ENCODE results near the gene PAPPA2. TPM values are rescaled to one million over a fixed set of nuclear protein-coding genes. Genes with fewer than 3 reads are reported as not detected.

The PAPPA2 gene
- total RNA-seq, 2 donors from 2014 or later = 1.3 TPM; not detected in 1

DNA sequence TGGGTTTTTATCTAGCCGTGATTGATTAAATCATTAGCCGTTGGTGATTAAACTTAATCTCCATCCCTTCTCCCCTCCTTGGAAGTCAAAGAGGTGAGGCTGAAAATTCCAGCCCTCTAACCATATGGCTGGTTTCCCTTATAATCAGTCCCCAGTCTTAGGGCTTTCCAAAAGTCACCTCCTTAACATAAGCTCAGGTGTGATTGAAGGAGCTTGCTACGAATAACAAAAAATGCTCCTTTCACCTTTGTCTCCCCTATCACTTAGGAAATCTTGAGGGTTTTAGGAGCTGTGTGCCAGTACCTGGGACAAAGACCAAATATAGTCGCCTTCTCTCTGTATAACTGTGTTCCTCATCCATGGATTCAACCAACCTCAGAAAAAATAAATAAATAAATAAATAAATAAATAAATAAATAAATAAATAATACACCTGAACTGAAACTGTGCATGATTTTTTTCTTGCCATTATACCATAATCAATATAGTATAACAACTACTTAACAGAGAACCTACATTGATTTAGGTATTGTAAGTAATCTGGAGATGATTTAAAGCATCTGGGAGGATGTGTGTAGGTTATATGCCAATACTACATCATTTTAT, 82.2 kb downstream of the PAPPA2 start:
- no peak overlapping the region for H3K9ac ChIP-seq (ENCODE audit: extremely low read depth, low read length, poor library complexity, severe bottlenecking)
- no peak overlapping the region for H3K27ac ChIP-seq (ENCODE audit: low read depth, low read length)
- H3K4me3 ChIP-seq (ENCODE audit: low read length) = no peak overlapping the region
- H3K4me1 ChIP-seq (ENCODE audit: control insufficient read depth, insufficient read depth, low read length) = no peaks in the 10 kb centered on the region
- no peaks in the 10 kb centered on the region for H3K27me3 ChIP-seq (ENCODE audit: control insufficient read depth, insufficient read depth, low read length, poor library complexity, severe bottlenecking)
- no peak for DNase-seq
- Mint-ChIP-seq H3K4me1 (no peaks in the 10 kb centered on the region), H3K27me3 (ENCODE audit: insufficient read depth) (no peaks in the 10 kb centered on the region), H3K36me3 (ENCODE audit: low read depth) (no peaks in the 10 kb centered on the region), H3K27ac (no peak overlapping the region), H3K9me3 (no peaks in the 10 kb centered on the region), H3K4me3 (no peak overlapping the region)
- 93 to 100% methylated on average over 2 to 4 of the region's 4 CpGs for WGBS, 2 experiments (ENCODE audit: insufficient coverage in 1 of 2, insufficient read length in 1 of 2)
- H3K36me3 ChIP-seq (ENCODE audit: control insufficient read depth, insufficient read depth, low read length) = no peaks in the 10 kb centered on the region
- TF ChIP-seq, protein P1, sequence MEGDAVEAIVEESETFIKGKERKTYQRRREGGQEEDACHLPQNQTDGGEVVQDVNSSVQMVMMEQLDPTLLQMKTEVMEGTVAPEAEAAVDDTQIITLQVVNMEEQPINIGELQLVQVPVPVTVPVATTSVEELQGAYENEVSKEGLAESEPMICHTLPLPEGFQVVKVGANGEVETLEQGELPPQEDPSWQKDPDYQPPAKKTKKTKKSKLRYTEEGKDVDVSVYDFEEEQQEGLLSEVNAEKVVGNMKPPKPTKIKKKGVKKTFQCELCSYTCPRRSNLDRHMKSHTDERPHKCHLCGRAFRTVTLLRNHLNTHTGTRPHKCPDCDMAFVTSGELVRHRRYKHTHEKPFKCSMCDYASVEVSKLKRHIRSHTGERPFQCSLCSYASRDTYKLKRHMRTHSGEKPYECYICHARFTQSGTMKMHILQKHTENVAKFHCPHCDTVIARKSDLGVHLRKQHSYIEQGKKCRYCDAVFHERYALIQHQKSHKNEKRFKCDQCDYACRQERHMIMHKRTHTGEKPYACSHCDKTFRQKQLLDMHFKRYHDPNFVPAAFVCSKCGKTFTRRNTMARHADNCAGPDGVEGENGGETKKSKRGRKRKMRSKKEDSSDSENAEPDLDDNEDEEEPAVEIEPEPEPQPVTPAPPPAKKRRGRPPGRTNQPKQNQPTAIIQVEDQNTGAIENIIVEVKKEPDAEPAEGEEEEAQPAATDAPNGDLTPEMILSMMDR (conservative IDR thresholded peaks at IDR 0.05) = no peak
- no peaks in the 10 kb centered on the region for H3K9me3 ChIP-seq (ENCODE audit: control insufficient read depth, low read length)

DNA sequence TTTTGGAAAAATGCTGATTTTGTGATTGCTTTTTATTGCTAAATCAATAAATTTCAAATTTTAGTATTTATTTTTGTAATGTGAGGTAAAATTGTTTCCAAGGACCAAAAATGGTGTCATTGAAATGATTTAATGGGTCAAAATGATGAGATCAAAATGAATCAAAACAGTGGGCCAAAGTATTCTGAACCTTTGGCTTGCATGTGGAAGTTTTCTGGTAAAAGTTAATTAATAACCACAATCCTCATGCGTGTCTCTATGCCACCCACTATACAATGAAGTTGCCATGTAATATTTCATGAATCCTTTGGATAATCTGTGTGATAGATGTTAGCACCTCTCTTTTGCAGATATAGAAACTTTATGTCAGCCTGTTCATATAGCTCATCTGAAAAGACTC, 83.8 kb downstream of the PAPPA2 start:
- Mint-ChIP-seq H3K4me3 (no peak overlapping the region), H3K27me3 (ENCODE audit: insufficient read depth) (peaks cover 7% of the 10 kb centered on the region), H3K27ac (no peak overlapping the region), H3K36me3 (ENCODE audit: low read depth) (no peaks in the 10 kb centered on the region), H3K9me3 (no peaks in the 10 kb centered on the region), H3K4me1 (peaks cover 2% of the 10 kb centered on the region)
- Histone ChIP-seq H3K9me3 (ENCODE audit: control insufficient read depth, low read length) (no peaks in the 10 kb centered on the region), H3K27me3 (ENCODE audit: control insufficient read depth, insufficient read depth, low read length, poor library complexity, severe bottlenecking) (peaks cover 14% of the 10 kb centered on the region), H3K36me3 (ENCODE audit: control insufficient read depth, insufficient read depth, low read length) (no peaks in the 10 kb centered on the region), H3K4me3 (ENCODE audit: low read length) (no peak overlapping the region), H3K9ac (ENCODE audit: extremely low read depth, low read length, poor library complexity, severe bottlenecking) (no peak overlapping the region), H3K4me1 (ENCODE audit: control insufficient read depth, insufficient read depth, low read length) (no peaks in the 10 kb centered on the region), H3K27ac (ENCODE audit: low read depth, low read length) (no peak overlapping the region)
- TF ChIP-seq, protein P1 (conservative IDR thresholded peaks at IDR 0.05) = no peak
- WGBS, 2 experiments (ENCODE audit: insufficient coverage in 1 of 2, insufficient read length in 1 of 2) = 100% methylated on average over 1 of the region's 1 CpG; no CpG with 5 or more reads in 1 of the 2 experiments
- no peak for DNase-seq

DNA sequence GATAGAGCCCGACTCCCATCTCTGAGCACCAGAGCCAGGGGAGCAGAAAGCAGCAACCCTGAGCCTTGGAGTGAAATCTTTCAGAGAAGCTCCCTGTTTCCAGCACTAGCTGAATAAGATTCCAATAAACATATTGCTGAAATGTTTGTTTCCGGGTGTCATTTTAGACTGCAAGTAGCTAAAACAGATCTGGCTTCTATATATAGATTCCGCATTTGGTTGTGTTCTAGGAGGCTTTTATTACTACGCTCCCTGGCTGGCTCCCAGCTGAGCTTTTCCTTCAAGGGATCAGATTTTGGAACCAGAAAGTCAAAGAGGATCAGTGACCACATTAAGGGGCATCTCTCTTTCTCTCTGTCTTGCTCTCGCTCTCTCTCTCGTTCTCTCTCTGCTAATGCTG, 88.2 kb downstream of the PAPPA2 start:
- H3K27me3 Mint-ChIP-seq (ENCODE audit: insufficient read depth) = peaks cover 31% of the 10 kb centered on the region
- no peak overlapping the region for H3K4me3 Mint-ChIP-seq
- peaks cover 16% of the 10 kb centered on the region for H3K4me1 Mint-ChIP-seq
- no peaks in the 10 kb centered on the region for H3K36me3 Mint-ChIP-seq (ENCODE audit: low read depth)
- H3K9ac ChIP-seq (ENCODE audit: extremely low read depth, low read length, poor library complexity, severe bottlenecking) = no peak overlapping the region
- peaks cover 27% of the 10 kb centered on the region for H3K27me3 ChIP-seq (ENCODE audit: control insufficient read depth, insufficient read depth, low read length, poor library complexity, severe bottlenecking)
- no peak overlapping the region for H3K27ac ChIP-seq (ENCODE audit: low read depth, low read length)
- no peaks in the 10 kb centered on the region for H3K4me1 ChIP-seq (ENCODE audit: control insufficient read depth, insufficient read depth, low read length)
- H3K27ac Mint-ChIP-seq = no peak overlapping the region
- TF ChIP-seq, protein P1 (conservative IDR thresholded peaks at IDR 0.05) = no peak
- DNase-seq = no peak
- H3K36me3 ChIP-seq (ENCODE audit: control insufficient read depth, insufficient read depth, low read length) = no peaks in the 10 kb centered on the region
- no peak overlapping the region for H3K4me3 ChIP-seq (ENCODE audit: low read length)
- H3K9me3 ChIP-seq (ENCODE audit: control insufficient read depth, low read length) = no peaks in the 10 kb centered on the region
- 82 to 87% methylated on average over 6 of the region's 6 CpGs for WGBS, 2 experiments (ENCODE audit: insufficient coverage in 1 of 2, insufficient read length in 1 of 2)
- no peaks in the 10 kb centered on the region for H3K9me3 Mint-ChIP-seq

Measured in endodermal cell (in vitro differentiated cells).